Prostate gland (tissue), 2 donors: ENCODE results near the gene YEATS4. TPM values are rescaled to one million over a fixed set of nuclear protein-coding genes. Genes with fewer than 3 reads are reported as not detected.

Source experiments
- DNase-seq: peaks from one replicate; pipeline ENCODE4 v3.0.0-alpha.2; 2019; ENCODE audit warnings: low spot score
- H3K27ac ChIP-seq, 2 donors: fragments of 200-600 bp; sonication (generic); 2 replicates each; pipeline ENCODE4 v1.5.1; 2017 to 2019
- H3K27me3 ChIP-seq: fragments of 200-600 bp; sonication (generic); replicated peaks from 2 replicates; pipeline ENCODE4 v1.5.1; 2019; ENCODE audit not compliant: insufficient read depth
- H3K36me3 ChIP-seq, 2 donors: fragments of 200-600 bp; sonication (generic); 1 replicate in 1 of 2; 2 replicates in 1 of 2; pipeline versions ENCODE4 v1.5.1 to v1.8.1; 2017 to 2019
- H3K4me1 ChIP-seq: fragments of 200-600 bp; sonication (generic); replicated peaks from 2 replicates; pipeline ENCODE4 v1.5.1; 2019
- H3K4me3 ChIP-seq, 2 donors: fragments of 200-600 bp; sonication (generic); 2 replicates each; pipeline ENCODE4 v1.5.1; 2017 to 2019
- H3K9me3 ChIP-seq: fragments of 200-600 bp; sonication (generic); 2 replicates; pipeline ENCODE4 v1.5.1; 2017
- POLR2A ChIP-seq: fragments of 450-650 bp; IDR thresholded peaks from one replicate; pipeline ENCODE4 v1.6.1; 2016; ENCODE audit warnings: antibody characterized with exemption, mild to moderate bottlenecking
- POLR2AphosphoS5 ChIP-seq: sonication (generic); formaldehyde crosslinking; IDR thresholded peaks from one replicate; pipeline ENCODE4 v1.6.1; 2017; ENCODE audit warnings: antibody characterized with exemption
- WGBS: methylation state at CpG from one replicate; pipeline ENCODE4 v1.1.5; 2018; 5-methylcytosine and 5-hydroxymethylcytosine counted together
- intact Hi-C: fragments of 100-400 bp; cut with DNase I; formaldehyde crosslinking; loops from one replicate; pipeline ENCODE4 v1.14.2; 2022
- total RNA-seq, 2 donors: library from RNA; depleted of rRNA; stranded (reverse); fragments of >200 nt; gene quantifications; one replicate each; pipeline ENCODE4 v1.1.0, GENCODE V29; 2016
- TF ChIP-seq, protein P1 (sequence below), 4 experiments: fragments of 200-600 bp in 2 of 4; fragments of 450-650 bp in 2 of 4; sonication (generic) in 2 of 4; IDR thresholded peaks; 1 replicate in 3 of 4; 2 replicates in 1 of 4; pipeline ENCODE4 v1.5.1; 2016 to 2019; ENCODE audit warnings: antibody characterized with exemption in 4 of 4, mild to moderate bottlenecking in 2 of 4, moderate library complexity in 2 of 4

Gene YEATS4
- total RNA-seq, 2 donors from 2014 or later, result 29.0 to 57.4 TPM

DNA sequence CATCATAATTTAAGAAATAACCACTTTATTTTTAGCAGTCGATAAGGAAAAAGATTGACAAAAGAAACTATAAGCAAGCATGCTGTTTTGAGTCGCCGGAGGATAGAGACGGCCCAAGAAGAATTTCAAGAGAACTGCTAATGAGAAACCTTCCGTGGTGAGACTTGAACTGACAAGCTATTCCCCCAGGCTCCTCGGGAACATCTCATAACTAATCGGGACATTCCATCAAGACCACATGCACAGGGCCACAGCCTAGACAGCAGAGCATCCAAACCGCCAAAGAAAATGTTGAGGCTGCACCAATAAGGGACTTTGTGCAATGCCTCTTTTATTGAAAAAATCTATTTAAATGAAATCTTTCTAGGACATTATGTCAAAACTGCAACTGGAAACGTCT lies 51.0 kb downstream of the YEATS4 start:
- Histone ChIP-seq H3K27me3 (no peaks in the 10 kb centered on the region), H3K36me3 (no peaks in the 10 kb centered on the region), H3K4me3 (no peak overlapping the region), H3K9me3 (no peaks in the 10 kb centered on the region), H3K27ac (no peak overlapping the region), H3K4me1 (no peaks in the 10 kb centered on the region)
- intact Hi-C loops, result loop anchor here (10.0 kb wide), 1 partner anchor 134 kb away; no protein-coding TSS in a partner anchor
- no peak for DNase-seq
- TF ChIP-seq POLR2AphosphoS5, result no peak
- TF ChIP-seq POLR2A, result no peak
- TF ChIP-seq, protein P1, sequence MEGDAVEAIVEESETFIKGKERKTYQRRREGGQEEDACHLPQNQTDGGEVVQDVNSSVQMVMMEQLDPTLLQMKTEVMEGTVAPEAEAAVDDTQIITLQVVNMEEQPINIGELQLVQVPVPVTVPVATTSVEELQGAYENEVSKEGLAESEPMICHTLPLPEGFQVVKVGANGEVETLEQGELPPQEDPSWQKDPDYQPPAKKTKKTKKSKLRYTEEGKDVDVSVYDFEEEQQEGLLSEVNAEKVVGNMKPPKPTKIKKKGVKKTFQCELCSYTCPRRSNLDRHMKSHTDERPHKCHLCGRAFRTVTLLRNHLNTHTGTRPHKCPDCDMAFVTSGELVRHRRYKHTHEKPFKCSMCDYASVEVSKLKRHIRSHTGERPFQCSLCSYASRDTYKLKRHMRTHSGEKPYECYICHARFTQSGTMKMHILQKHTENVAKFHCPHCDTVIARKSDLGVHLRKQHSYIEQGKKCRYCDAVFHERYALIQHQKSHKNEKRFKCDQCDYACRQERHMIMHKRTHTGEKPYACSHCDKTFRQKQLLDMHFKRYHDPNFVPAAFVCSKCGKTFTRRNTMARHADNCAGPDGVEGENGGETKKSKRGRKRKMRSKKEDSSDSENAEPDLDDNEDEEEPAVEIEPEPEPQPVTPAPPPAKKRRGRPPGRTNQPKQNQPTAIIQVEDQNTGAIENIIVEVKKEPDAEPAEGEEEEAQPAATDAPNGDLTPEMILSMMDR (IDR thresholded peaks at IDR 0.05), result no peak
- WGBS, result 87% methylated on average over 9 of the region's 9 CpGs

DNA sequence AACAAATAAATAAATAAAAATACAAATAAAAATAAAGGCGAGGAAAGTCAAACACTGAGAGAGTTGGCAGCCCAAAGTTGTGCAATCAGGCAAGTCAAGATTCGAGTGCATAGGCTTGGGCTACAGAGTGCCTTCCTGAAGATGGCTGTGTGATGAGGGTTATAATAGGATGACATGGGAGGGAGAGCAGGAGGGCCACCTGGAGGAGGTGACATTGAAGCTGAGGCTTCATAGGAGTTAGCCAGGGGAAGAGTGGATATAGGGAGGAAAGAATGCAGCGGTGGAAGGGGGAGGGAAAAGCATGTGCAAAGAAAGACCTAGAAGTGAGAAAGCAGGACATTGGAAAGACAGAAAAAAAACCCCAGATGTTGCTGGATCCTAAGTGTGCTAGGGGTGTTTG lies 53.1 kb downstream of the YEATS4 start:
- WGBS, result 91% methylated on average over 3 of the region's 3 CpGs

DNA sequence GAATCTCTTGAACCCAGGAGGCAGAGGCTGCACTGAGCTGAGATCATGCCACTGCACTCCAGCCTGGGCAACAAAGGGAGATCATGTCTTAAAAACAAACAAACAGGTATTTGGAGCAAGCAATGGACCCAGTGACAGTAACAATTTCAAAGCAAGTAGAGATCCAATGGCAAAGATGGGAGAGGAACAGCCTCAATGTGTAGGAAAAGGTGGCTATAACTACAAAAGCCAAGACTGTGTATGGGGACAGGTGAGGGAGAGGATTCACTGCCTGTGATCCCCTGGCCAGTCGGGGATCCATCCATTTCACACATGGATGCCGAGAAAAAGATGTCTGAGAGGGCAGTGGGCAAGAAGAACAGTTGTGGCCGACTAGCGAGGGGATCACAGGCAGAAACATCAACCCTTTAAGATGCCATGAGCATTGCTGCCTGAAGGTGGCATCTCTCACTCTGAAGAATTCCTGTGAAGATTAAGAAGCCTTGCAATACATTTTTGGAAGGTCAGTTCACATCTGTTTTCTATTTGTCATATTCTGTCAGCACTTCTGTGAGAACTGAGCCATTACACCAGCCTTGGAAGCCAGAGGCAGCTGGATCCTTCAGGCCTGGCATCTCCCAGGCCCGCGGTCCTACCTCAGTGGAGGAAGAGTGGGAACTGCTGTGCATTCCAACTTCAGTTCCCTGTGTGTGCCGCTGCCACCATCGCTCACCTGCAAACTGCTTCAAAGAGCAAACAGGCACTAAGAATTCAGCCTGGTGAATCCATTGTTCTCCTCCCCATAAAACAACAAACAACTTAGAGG lies 56.1 kb downstream of the YEATS4 start:
- Histone ChIP-seq H3K9me3 (no peaks in the 10 kb centered on the region), H3K36me3 (no peaks in the 10 kb centered on the region), H3K4me1 (no peaks in the 10 kb centered on the region), H3K27me3 (no peaks in the 10 kb centered on the region), H3K27ac (no peak overlapping the region), H3K4me3 (no peak overlapping the region)
- peak; percentile 40 for TF ChIP-seq POLR2AphosphoS5
- TF ChIP-seq, protein P1 (IDR thresholded peaks at IDR 0.05), result peak; percentile 13 to 79 (median 72)
- TF ChIP-seq POLR2A, result no peak
- intact Hi-C loops, result loop anchor here (5.0 to 10.0 kb wide), 2 partner anchors 129 to 157 kb away; no protein-coding TSS in a partner anchor
- WGBS, result 18% methylated on average over 8 of the region's 8 CpGs
- DNase-seq, result peak; percentile 36

More for the DNA sequence above, 53.1 kb downstream of the YEATS4 start:
- H3K9me3 ChIP-seq, result no peaks in the 10 kb centered on the region
- no peak for TF ChIP-seq POLR2A
- TF ChIP-seq, protein P1 (IDR thresholded peaks at IDR 0.05), result no peak
- TF ChIP-seq POLR2AphosphoS5, result no peak
- no peak overlapping the region for H3K27ac ChIP-seq
- no peak overlapping the region for H3K4me3 ChIP-seq
- intact Hi-C loops, result loop anchor here (10.0 kb wide), 1 partner anchor 132 kb away; no protein-coding TSS in a partner anchor
- no peaks in the 10 kb centered on the region for H3K4me1 ChIP-seq
- no peaks in the 10 kb centered on the region for H3K36me3 ChIP-seq
- no peak for DNase-seq
- no peaks in the 10 kb centered on the region for H3K27me3 ChIP-seq

DNA sequence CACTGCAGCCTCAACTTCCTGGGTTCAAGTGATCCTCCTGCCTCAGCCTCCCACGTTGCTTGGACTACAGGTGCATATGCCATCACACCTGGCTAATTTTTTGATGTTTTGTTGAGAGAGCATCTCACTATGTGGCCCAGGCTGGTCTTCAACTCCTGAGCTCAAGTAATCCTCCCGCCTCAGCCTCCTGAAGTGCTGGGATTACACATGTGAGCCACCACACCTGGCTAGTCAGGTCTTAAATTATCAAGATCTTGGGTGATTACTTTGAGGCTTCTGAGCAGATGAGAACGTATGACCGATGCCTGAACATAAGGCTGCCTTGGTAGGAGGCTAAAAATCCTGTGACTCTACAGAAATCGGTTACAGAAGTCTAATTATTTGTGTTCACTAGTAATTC lies 57.7 kb downstream of the YEATS4 start:
- intact Hi-C loops, result loop anchor here (5.0 to 10.0 kb wide), 2 partner anchors 128 to 155 kb away; no protein-coding TSS in a partner anchor
- 82% methylated on average over 5 of the region's 5 CpGs for WGBS
- TF ChIP-seq, protein P1 (IDR thresholded peaks at IDR 0.05), result no peak
- no peak for TF ChIP-seq POLR2AphosphoS5
- no peak for TF ChIP-seq POLR2A
- no peak for DNase-seq
- Histone ChIP-seq H3K4me1 (no peaks in the 10 kb centered on the region), H3K9me3 (no peaks in the 10 kb centered on the region), H3K27me3 (no peaks in the 10 kb centered on the region), H3K36me3 (no peaks in the 10 kb centered on the region), H3K4me3 (no peak overlapping the region), H3K27ac (no peak overlapping the region)
